H9 (cell line): ENCODE data around the gene NHS. TPM values are rescaled to one million over a fixed set of nuclear protein-coding genes. Genes with fewer than 3 reads are reported as not detected.

ENCODE experiments used
- DNase-seq: peaks from one replicate; pipeline ENCODE4 v3.0.0-alpha.2; 2017
- H2AFZ ChIP-seq: one replicate; pipeline ENCODE4 v1.6.1; 2013; ENCODE audit warnings: mild to moderate bottlenecking, low read length, control low read depth, moderate library complexity
- H2AK5ac ChIP-seq: 2 replicates; pipeline ENCODE4 v1.6.1; 2013; ENCODE audit warnings: low read length, control low read depth, mixed read lengths; ENCODE audit not compliant: insufficient read length
- H2BK120ac ChIP-seq: one replicate; pipeline ENCODE4 v1.6.1; 2013; ENCODE audit warnings: low read depth, mild to moderate bottlenecking, low read length, control low read depth, inconsistent platforms; ENCODE audit not compliant: poor library complexity, severe bottlenecking
- H2BK12ac ChIP-seq: 2 replicates; pipeline ENCODE4 v1.6.1; 2013; ENCODE audit warnings: low read length, control low read depth, mixed read lengths, low read depth; ENCODE audit not compliant: insufficient read length
- H2BK15ac ChIP-seq: 2 replicates; pipeline ENCODE4 v1.6.1; 2013; ENCODE audit warnings: low read depth, low read length, control low read depth
- H2BK20ac ChIP-seq: one replicate; pipeline ENCODE4 v1.6.1; 2013; ENCODE audit warnings: low read depth, mild to moderate bottlenecking, low read length, control low read depth, inconsistent platforms; ENCODE audit not compliant: poor library complexity, severe bottlenecking
- H2BK5ac ChIP-seq: 2 replicates; pipeline ENCODE4 v1.6.1; 2013; ENCODE audit warnings: low read length, control low read depth, mixed read lengths; ENCODE audit not compliant: insufficient read length
- H3K14ac ChIP-seq: 2 replicates; pipeline ENCODE4 v1.6.1; 2013; ENCODE audit warnings: low read length, control low read depth; ENCODE audit not compliant: insufficient read depth
- H3K18ac ChIP-seq: 2 replicates; pipeline ENCODE4 v1.6.1; 2013; ENCODE audit warnings: low read depth, mild to moderate bottlenecking, mixed read lengths, low read length, control low read depth; ENCODE audit not compliant: insufficient read length
- H3K23ac ChIP-seq: 2 replicates; pipeline ENCODE4 v1.6.1; 2013; ENCODE audit warnings: low read length, control low read depth, mixed read lengths, low read depth; ENCODE audit not compliant: insufficient read length
- H3K23me2 ChIP-seq: 2 replicates; pipeline ENCODE4 v1.6.1; 2013; ENCODE audit warnings: low read depth, mild to moderate bottlenecking, mixed read lengths, low read length, control low read depth; ENCODE audit not compliant: insufficient read length, poor library complexity, severe bottlenecking
- H3K27ac ChIP-seq: 2 replicates; pipeline ENCODE4 v1.5.1; 2013; ENCODE audit warnings: low read length, control low read depth, mixed read lengths, low read depth; ENCODE audit not compliant: insufficient read length
- H3K27me3 ChIP-seq: 2 replicates; pipeline ENCODE4 v1.6.1; 2013; ENCODE audit warnings: low read length, control low read depth, inconsistent platforms; ENCODE audit not compliant: insufficient read depth
- H3K4ac ChIP-seq: 2 replicates; pipeline ENCODE4 v1.6.1; 2013; ENCODE audit warnings: low read depth, mild to moderate bottlenecking, control low read depth, inconsistent platforms, low read length, moderate library complexity
- H3K4me1 ChIP-seq: 2 replicates; pipeline ENCODE4 v1.6.1; 2013; ENCODE audit warnings: low read length, control low read depth, inconsistent platforms; ENCODE audit not compliant: insufficient read depth
- H3K4me2 ChIP-seq: 2 replicates; pipeline ENCODE4 v1.6.1; 2013; ENCODE audit warnings: low read length, control low read depth, mixed read lengths; ENCODE audit not compliant: insufficient read length, insufficient read depth
- H3K56ac ChIP-seq: 2 replicates; pipeline ENCODE4 v1.6.1; 2013; ENCODE audit warnings: low read depth, mild to moderate bottlenecking, mixed read lengths, low read length, control low read depth; ENCODE audit not compliant: insufficient read length
- H3K79me1 ChIP-seq: 2 replicates; pipeline ENCODE4 v1.6.1; 2013; ENCODE audit warnings: low read depth, mild to moderate bottlenecking, moderate library complexity, low read length, control low read depth, inconsistent platforms; ENCODE audit not compliant: insufficient read depth, poor library complexity, severe bottlenecking
- H3K79me2 ChIP-seq: 2 replicates; pipeline ENCODE4 v1.6.1; 2013; ENCODE audit warnings: low read length, control low read depth, inconsistent platforms; ENCODE audit not compliant: insufficient read depth
- H3K9ac ChIP-seq: 2 replicates; pipeline ENCODE4 v1.6.1; 2013; ENCODE audit warnings: low read length, control low read depth, mixed read lengths; ENCODE audit not compliant: insufficient read length; ENCODE audit errors: extremely low read depth
- H3K9me3 ChIP-seq: one replicate; pipeline ENCODE4 v1.6.1; 2013; ENCODE audit warnings: low read depth, low read length, inconsistent platforms; ENCODE audit not compliant: control insufficient read depth
- H3T11ph ChIP-seq: one replicate; pipeline ENCODE4 v1.6.1; 2013; ENCODE audit warnings: mild to moderate bottlenecking, low read length, control low read depth, inconsistent platforms
- H4K20me1 ChIP-seq: one replicate; pipeline ENCODE4 v1.6.1; 2013; ENCODE audit not compliant: control insufficient read depth, insufficient read length, insufficient read depth
- H4K5ac ChIP-seq: 2 replicates; pipeline ENCODE4 v1.6.1; 2013; ENCODE audit warnings: low read depth, mild to moderate bottlenecking, mixed read lengths, low read length, control low read depth; ENCODE audit not compliant: insufficient read length
- H4K8ac ChIP-seq: replicated peaks from 2 replicates; pipeline ENCODE4 v1.6.1; 2013; ENCODE audit warnings: low read length, control low read depth, mixed read lengths, low read depth; ENCODE audit not compliant: insufficient read length
- H4K91ac ChIP-seq: 2 replicates; pipeline ENCODE4 v1.6.1; 2013; ENCODE audit warnings: low read depth, mild to moderate bottlenecking, moderate library complexity, mixed read lengths, low read length, control low read depth; ENCODE audit not compliant: insufficient read length
- H3K27ac Mint-ChIP-seq, 3 experiments: 2 replicates in 2 of 3; 3 replicates in 1 of 3; pipeline ENCODE4 v1.8.0; 2020 to 2021; ENCODE audit warnings: mixed read lengths in 3 of 3, mild to moderate bottlenecking in 1 of 3, moderate library complexity in 1 of 3
- H3K27me3 Mint-ChIP-seq: 2 replicates; pipeline ENCODE4 v1.8.0; 2021; ENCODE audit warnings: low read depth, mild to moderate bottlenecking, moderate library complexity, mixed read lengths
- H3K36me3 Mint-ChIP-seq, 3 experiments: 2 replicates in 2 of 3; 3 replicates in 1 of 3; pipeline ENCODE4 v1.8.0; 2020 to 2021; ENCODE audit warnings: low read depth in 3 of 3, mixed read lengths in 3 of 3; ENCODE audit not compliant: insufficient read depth in 1 of 3
- H3K4me1 Mint-ChIP-seq, 2 experiments: 2 replicates each; pipeline ENCODE4 v1.8.0; 2020; ENCODE audit warnings: mixed read lengths in 2 of 2
- H3K4me3 Mint-ChIP-seq, 2 experiments: 2 replicates in 1 of 2; 3 replicates in 1 of 2; pipeline ENCODE4 v1.8.0; 2020 to 2021; ENCODE audit warnings: mild to moderate bottlenecking in 2 of 2, mixed read lengths in 2 of 2, moderate library complexity in 1 of 2
- H3K9me3 Mint-ChIP-seq, 2 experiments: 2 replicates in 1 of 2; 3 replicates in 1 of 2; pipeline ENCODE4 v1.8.0; 2020; ENCODE audit warnings: mild to moderate bottlenecking in 2 of 2, mixed read lengths in 2 of 2, moderate library complexity in 1 of 2
- CTCF ChIP-seq: fragments of 200-600 bp; sonication (generic); conservative IDR thresholded peaks from 3 replicates; pipeline ENCODE4 v1.8.0; 2021; ENCODE audit warnings: antibody characterized with exemption, mild to moderate bottlenecking
- WGBS: extraction: QIAGEN DNeasy Blood & Tissue Kit; methylation state at CpG from one replicate; pipeline ENCODE4 v1.1.7; 2013; ENCODE audit warnings: missing lambda C conversion rate, low lambda C conversion rate, mixed read lengths; ENCODE audit not compliant: insufficient read length; ENCODE audit errors: extremely low coverage; 5-methylcytosine and 5-hydroxymethylcytosine counted together
- total RNA-seq: library from RNA; stranded (reverse); gene quantifications from 2 replicates; pipeline ENCODE4 v1.2.1, GENCODE V29; 2021

NHS gene
- total RNA-seq, 1 experiment from 2014 or later = 8.7 TPM

DNA sequence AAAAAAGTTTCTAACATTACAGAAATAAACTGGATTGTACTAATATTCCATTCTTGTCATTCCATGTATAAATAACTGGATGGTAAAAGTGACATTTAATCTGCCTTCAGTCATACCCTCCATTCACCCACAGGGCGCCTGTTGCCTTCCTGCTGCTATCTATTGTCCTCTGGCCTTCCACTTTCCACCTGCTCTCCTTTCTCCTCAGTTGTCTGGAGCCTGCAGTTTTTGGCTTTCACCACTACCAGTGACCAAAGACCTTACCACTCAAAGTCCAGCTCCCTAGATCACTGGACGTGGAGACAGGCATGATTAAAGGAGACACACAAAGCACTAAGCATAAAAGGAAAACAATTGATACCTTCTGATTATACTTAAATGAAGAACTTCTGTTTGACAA, 46.2 kb upstream of the NHS start:
- Histone ChIP-seq H2BK120ac (no peak overlapping the region), H2BK15ac (no peak overlapping the region), H4K5ac (no peak overlapping the region), H4K91ac (no peak overlapping the region), H3K14ac (no peak overlapping the region), H3K9me3 (no peaks in the 10 kb centered on the region), H4K8ac (no peak overlapping the region), H2AK5ac (no peak overlapping the region), H4K20me1 (no peaks in the 10 kb centered on the region), H3K4me2 (no peak overlapping the region), H2AFZ (no peak overlapping the region), H2BK12ac (no peak overlapping the region), H3K23ac (no peak overlapping the region), H3K79me1 (no peaks in the 10 kb centered on the region), H2BK20ac (no peak overlapping the region), H3K18ac (no peak overlapping the region), H3K9ac (no peak overlapping the region), H3K79me2 (0 out of 2 replicates have a peak, but pooled peaks cover 1% of the 10 kb centered on the region), H3K27ac (no peak overlapping the region), H2BK5ac (no peak overlapping the region), H3K23me2 (no peaks in the 10 kb centered on the region), H3K56ac (no peak overlapping the region), H3K4ac (no peak overlapping the region), H3K27me3 (no peaks in the 10 kb centered on the region), H3T11ph (no peak overlapping the region), H3K4me1 (no peaks in the 10 kb centered on the region)
- TF ChIP-seq CTCF = no peak; the same call in 2 of the 3 replicates
- no peak for DNase-seq
- Mint-ChIP-seq H3K9me3 (no peaks in the 10 kb centered on the region; a peak in 1 of 5 replicates), H3K4me3 (no peak overlapping the region), H3K27ac (no peak overlapping the region), H3K36me3 (no peaks in the 10 kb centered on the region), H3K27me3 (no peaks in the 10 kb centered on the region), H3K4me1 (peaks cover 9 to 16% of the 10 kb centered on the region in 2 experiments)
- no CpG with 5 or more reads among the region's 2 CpGs for WGBS
